C4-2B (cell line): Measurements from ENCODE around the gene PPP2R5B.

Experiments used
- H3K27ac ChIP-seq: fragments of 450-650 bp; 2 replicates; pipeline ENCODE4 v1.5.1; 2017
- CTCF ChIP-seq: fragments of 450-650 bp; conservative IDR thresholded peaks from 2 replicates; pipeline ENCODE4 v1.5.1; 2017; ENCODE audit warnings: mild to moderate bottlenecking
- ZFX ChIP-seq: fragments of 450-650 bp; IDR thresholded peaks from 2 replicates; pipeline ENCODE4 v1.6.1; 2017

PPP2R5B gene

GRCh38 chr11:64878494-64879243 is 45.8 kb upstream of the PPP2R5B start, which contains the start of gene EHD1:
Gene EHD1, minus strand, starts transcription at chr11:64878621. Its CDS starts 157 bp downstream, at chr11:64878464.
- TF ChIP-seq CTCF (peak; percentile 87), ZFX (peak; percentile 75; the same call in 1 of the 2 replicates)
- peak within 1 kb of the TSS; percentile 90 for H3K27ac ChIP-seq

GRCh38 chr11:64879244-64879900 is 45.1 kb upstream of the PPP2R5B start:
- H3K27ac ChIP-seq, result peak overlapping the region; percentile 90
- TF ChIP-seq CTCF (no peak), ZFX (no peak)

- TF ChIP-seq ZFX (no peak), CTCF (no peak)
- no peak overlapping the region for H3K27ac ChIP-seq
Measured at GRCh38 chr11:64880240-64881001, 44.1 kb upstream of the PPP2R5B start.

- no peak overlapping the region for H3K27ac ChIP-seq
- TF ChIP-seq CTCF (no peak), ZFX (no peak)
Measured at GRCh38 chr11:64881476-64881875, 43.0 kb upstream of the PPP2R5B start.

GRCh38 chr11:64882243-64882642 is 42.2 kb upstream of the PPP2R5B start:
- no peak for TF ChIP-seq ZFX
- no peak for TF ChIP-seq CTCF
- H3K27ac ChIP-seq, result no peak overlapping the region

- no peak overlapping the region for H3K27ac ChIP-seq
- TF ChIP-seq CTCF (no peak), ZFX (no peak)
Measured at GRCh38 chr11:64883575-64883974, 40.9 kb upstream of the PPP2R5B start.
